T-helper 2 cell treated with Interferon-gamma antibody and Interleukin-4, amounts not matched to agents 5 μg/mL and 100 μg/mL, for 36 hours (primary cell): ENCODE results near the gene MYH14.
"Not testable (repeated sequence)": the region's sequence is repeated elsewhere in the genome, so short reads cannot be mapped to it uniquely, and the experiment has no call there.

ENCODE experiments used
- DNase-seq: peaks from one replicate; pipeline ENCODE4 v3.0.0; 2021; ENCODE audit warnings: low spot score
- H3K27ac Mint-ChIP-seq: one replicate; pipeline ENCODE4 v1.8.0; 2021; ENCODE audit warnings: mild to moderate bottlenecking, mixed read lengths
- H3K27me3 Mint-ChIP-seq: one replicate; pipeline ENCODE4 v1.8.0; 2021; ENCODE audit warnings: low read depth, mixed read lengths
- H3K36me3 Mint-ChIP-seq: one replicate; pipeline ENCODE4 v1.8.0; 2021; ENCODE audit warnings: low read depth, mixed read lengths
- H3K4me1 Mint-ChIP-seq: one replicate; pipeline ENCODE4 v1.8.0; 2021; ENCODE audit warnings: low read depth, mixed read lengths
- H3K4me3 Mint-ChIP-seq: one replicate; pipeline ENCODE4 v1.8.0; 2022; ENCODE audit warnings: mild to moderate bottlenecking, moderate library complexity, mixed read lengths
- H3K9me3 Mint-ChIP-seq: one replicate; pipeline ENCODE4 v1.8.0; 2021; ENCODE audit warnings: mixed read lengths

The MYH14 gene

GRCh38 chr19:50224986-50225747 is 21.7 kb downstream of the MYH14 start:
- peaks cover 4% of the 10 kb centered on the region for H3K9me3 Mint-ChIP-seq

GRCh38 chr19:50226536-50226935 is 23.1 kb downstream of the MYH14 start:
- DNase-seq: no peak
- Mint-ChIP-seq H3K27ac (no peak overlapping the region), H3K4me1 (no peaks in the 10 kb centered on the region), H3K27me3 (no peaks in the 10 kb centered on the region), H3K9me3 (peaks cover 4% of the 10 kb centered on the region), H3K4me3 (no peak overlapping the region), H3K36me3 (no peaks in the 10 kb centered on the region)

More at GRCh38 chr19:50224986-50225747, 21.7 kb downstream of the MYH14 start:
- H3K4me1 Mint-ChIP-seq: no peaks in the 10 kb centered on the region
- no peaks in the 10 kb centered on the region for H3K36me3 Mint-ChIP-seq
- no peak overlapping the region for H3K27ac Mint-ChIP-seq
- H3K4me3 Mint-ChIP-seq: no peak overlapping the region
- H3K27me3 Mint-ChIP-seq: no peaks in the 10 kb centered on the region
- DNase-seq: no peak

- H3K4me1 Mint-ChIP-seq, H3K4me3 Mint-ChIP-seq, H3K36me3 Mint-ChIP-seq, DNase-seq, H3K27me3 Mint-ChIP-seq, H3K9me3 Mint-ChIP-seq, H3K27ac Mint-ChIP-seq: not testable (repeated sequence)
These were observed 24.7 kb downstream of the MYH14 start for GRCh38 chr19:50228153-50228552.

- DNase-seq: no peak
- Mint-ChIP-seq H3K27ac (no peak overlapping the region), H3K36me3 (no peaks in the 10 kb centered on the region), H3K4me1 (no peaks in the 10 kb centered on the region), H3K4me3 (no peak overlapping the region), H3K27me3 (no peaks in the 10 kb centered on the region), H3K9me3 (no peaks in the 10 kb centered on the region)
These were observed 27.2 kb downstream of the MYH14 start for GRCh38 chr19:50230379-50231351.

- H3K4me3 Mint-ChIP-seq, DNase-seq, H3K9me3 Mint-ChIP-seq, H3K27me3 Mint-ChIP-seq, H3K27ac Mint-ChIP-seq, H3K4me1 Mint-ChIP-seq, H3K36me3 Mint-ChIP-seq: not testable (repeated sequence)
These were observed 28.0 kb downstream of the MYH14 start for GRCh38 chr19:50231417-50231816.

- no peak for DNase-seq
- no peaks in the 10 kb centered on the region for H3K27me3 Mint-ChIP-seq
- H3K4me1 Mint-ChIP-seq: no peaks in the 10 kb centered on the region
- H3K36me3 Mint-ChIP-seq: no peaks in the 10 kb centered on the region
- H3K27ac Mint-ChIP-seq: no peak overlapping the region
- H3K9me3 Mint-ChIP-seq: no peaks in the 10 kb centered on the region
- no peak overlapping the region for H3K4me3 Mint-ChIP-seq
These were observed 28.4 kb downstream of the MYH14 start for GRCh38 chr19:50231821-50232220.

- no peaks in the 10 kb centered on the region for H3K36me3 Mint-ChIP-seq
- H3K4me3 Mint-ChIP-seq: no peak overlapping the region
- no peaks in the 10 kb centered on the region for H3K4me1 Mint-ChIP-seq
- no peak overlapping the region for H3K27ac Mint-ChIP-seq
- no peaks in the 10 kb centered on the region for H3K27me3 Mint-ChIP-seq
- no peaks in the 10 kb centered on the region for H3K9me3 Mint-ChIP-seq
- DNase-seq: no peak
These were observed 29.2 kb downstream of the MYH14 start for GRCh38 chr19:50232600-50232999.

- Mint-ChIP-seq H3K36me3 (no peaks in the 10 kb centered on the region), H3K27ac (no peak overlapping the region), H3K4me3 (no peak overlapping the region), H3K9me3 (no peaks in the 10 kb centered on the region), H3K4me1 (no peaks in the 10 kb centered on the region), H3K27me3 (no peaks in the 10 kb centered on the region)
- no peak for DNase-seq
These were observed 30.0 kb downstream of the MYH14 start for GRCh38 chr19:50233308-50233910.

- not testable (repeated sequence) for H3K9me3 Mint-ChIP-seq, H3K4me1 Mint-ChIP-seq, H3K27me3 Mint-ChIP-seq, H3K36me3 Mint-ChIP-seq, H3K27ac Mint-ChIP-seq, H3K4me3 Mint-ChIP-seq, DNase-seq
These were observed 34.1 kb downstream of the MYH14 start for GRCh38 chr19:50237493-50237892.

- Mint-ChIP-seq H3K4me1 (no peaks in the 10 kb centered on the region), H3K36me3 (no peaks in the 10 kb centered on the region), H3K27ac (no peak overlapping the region), H3K4me3 (no peak overlapping the region), H3K9me3 (no peaks in the 10 kb centered on the region), H3K27me3 (no peaks in the 10 kb centered on the region)
- no peak for DNase-seq
These were observed 34.6 kb downstream of the MYH14 start for GRCh38 chr19:50238043-50238442.

- Mint-ChIP-seq H3K9me3 (no peaks in the 10 kb centered on the region), H3K27ac (no peak overlapping the region), H3K4me3 (no peak overlapping the region), H3K27me3 (no peaks in the 10 kb centered on the region), H3K4me1 (no peaks in the 10 kb centered on the region), H3K36me3 (no peaks in the 10 kb centered on the region)
- no peak for DNase-seq
These were observed 36.6 kb downstream of the MYH14 start for GRCh38 chr19:50239921-50240590.

- no peak overlapping the region for H3K27ac Mint-ChIP-seq
- H3K27me3 Mint-ChIP-seq: no peaks in the 10 kb centered on the region
- H3K9me3 Mint-ChIP-seq: no peaks in the 10 kb centered on the region
These were observed 39.2 kb downstream of the MYH14 start for GRCh38 chr19:50242581-50242980.

GRCh38 chr19:50244695-50245094 is 41.3 kb downstream of the MYH14 start:
- H3K9me3 Mint-ChIP-seq: no peaks in the 10 kb centered on the region
- H3K27me3 Mint-ChIP-seq: no peaks in the 10 kb centered on the region
- no peak overlapping the region for H3K4me3 Mint-ChIP-seq
- no peak overlapping the region for H3K27ac Mint-ChIP-seq
- no peak for DNase-seq
- H3K4me1 Mint-ChIP-seq: no peaks in the 10 kb centered on the region
- H3K36me3 Mint-ChIP-seq: no peaks in the 10 kb centered on the region

More at GRCh38 chr19:50242581-50242980, 39.2 kb downstream of the MYH14 start:
- no peaks in the 10 kb centered on the region for H3K36me3 Mint-ChIP-seq
- no peak overlapping the region for H3K4me3 Mint-ChIP-seq
- no peak for DNase-seq
- no peaks in the 10 kb centered on the region for H3K4me1 Mint-ChIP-seq
